GM21423 (cell line): Measurements from ENCODE around the gene CAPN10.
"Not testable (repeated sequence)": the region's sequence is repeated elsewhere in the genome, so short reads cannot be mapped to it uniquely, and the experiment has no call there.

Experiments
- ATAC-seq: cut with Tn5 transposase; IDR thresholded peaks from one replicate; pipeline ENCODE4 v1.9.1; 2021; ENCODE audit warnings: mild to moderate bottlenecking, moderate library complexity; ENCODE audit not compliant: unreplicated experiment

The CAPN10 gene

GRCh38 chr2:240586198-240586918 lies at the start of gene CAPN10:
TSS of gene CAPN10 (plus strand) at chr2:240586734. CDS start at chr2:240586912, 178 bp downstream.
- peak; percentile 61 for ATAC-seq

DNA sequence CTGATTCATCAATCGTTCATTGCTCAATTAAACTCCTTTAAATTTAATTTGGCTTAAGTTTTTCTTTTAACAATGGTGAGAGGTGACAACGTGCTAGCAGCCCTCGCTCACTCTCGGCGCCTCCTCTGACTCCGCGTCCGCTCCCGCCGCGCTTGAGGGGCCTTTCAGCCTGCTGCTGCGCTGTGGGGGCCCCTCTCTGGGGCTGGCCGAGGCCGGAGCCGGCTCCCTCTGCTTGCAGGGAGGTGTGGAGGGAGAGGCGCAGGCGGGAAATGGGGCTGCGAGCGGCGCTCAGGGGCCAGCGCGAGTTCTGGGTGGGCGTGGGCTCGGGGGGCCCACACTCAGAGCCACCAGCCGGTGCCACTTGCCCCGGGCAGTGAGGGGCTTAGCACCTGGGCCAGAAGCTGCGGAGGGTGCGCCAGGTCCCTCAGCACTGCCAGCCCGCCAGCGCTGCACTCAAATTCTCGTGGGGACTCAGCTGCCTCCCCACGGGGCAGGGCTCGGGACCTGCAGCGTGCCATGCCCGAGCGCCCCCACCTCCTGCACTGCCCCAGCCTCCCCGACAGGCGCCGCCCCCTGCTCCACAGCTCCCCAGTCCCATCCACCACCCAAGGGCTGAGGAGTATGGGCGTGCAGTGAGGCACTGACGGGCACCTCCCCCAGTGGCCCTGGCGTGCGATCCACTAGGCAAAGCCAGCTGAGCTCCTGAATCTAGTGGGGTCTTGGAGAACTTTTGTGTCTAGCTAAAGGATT lies 48.3 kb upstream of the CAPN10 start:
- no peak for ATAC-seq

- ATAC-seq, result not testable (repeated sequence)
Measured at GRCh38 chr2:240539101-240539500, 47.4 kb upstream of the CAPN10 start.

- no peak for ATAC-seq
Measured at GRCh38 chr2:240539906-240540305, 46.6 kb upstream of the CAPN10 start.

DNA sequence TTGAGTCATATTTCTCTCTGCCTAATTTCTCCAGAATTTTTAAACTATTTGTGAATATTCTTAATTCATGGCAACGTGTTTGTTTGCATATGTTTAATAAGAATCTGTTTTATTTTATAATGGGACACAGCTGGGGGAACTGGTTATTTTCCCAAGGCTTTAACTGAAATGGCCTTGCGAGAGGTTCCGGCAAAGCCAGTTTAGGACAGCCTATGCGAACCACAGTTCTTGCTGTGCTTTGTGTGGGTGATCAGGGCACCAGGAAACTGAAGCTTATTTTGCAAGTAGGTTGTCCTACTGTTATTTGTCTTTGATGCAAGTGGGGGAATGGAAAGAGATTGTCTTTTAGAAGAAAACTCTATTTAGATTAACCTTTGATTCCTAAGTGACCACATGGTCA lies 35.2 kb upstream of the CAPN10 start:
- no peak for ATAC-seq

- ATAC-seq, result no peak
Measured at GRCh38 chr2:240551811-240552210, 34.7 kb upstream of the CAPN10 start.

- ATAC-seq, result no peak
Measured at GRCh38 chr2:240553956-240554480, 32.5 kb upstream of the CAPN10 start.

DNA sequence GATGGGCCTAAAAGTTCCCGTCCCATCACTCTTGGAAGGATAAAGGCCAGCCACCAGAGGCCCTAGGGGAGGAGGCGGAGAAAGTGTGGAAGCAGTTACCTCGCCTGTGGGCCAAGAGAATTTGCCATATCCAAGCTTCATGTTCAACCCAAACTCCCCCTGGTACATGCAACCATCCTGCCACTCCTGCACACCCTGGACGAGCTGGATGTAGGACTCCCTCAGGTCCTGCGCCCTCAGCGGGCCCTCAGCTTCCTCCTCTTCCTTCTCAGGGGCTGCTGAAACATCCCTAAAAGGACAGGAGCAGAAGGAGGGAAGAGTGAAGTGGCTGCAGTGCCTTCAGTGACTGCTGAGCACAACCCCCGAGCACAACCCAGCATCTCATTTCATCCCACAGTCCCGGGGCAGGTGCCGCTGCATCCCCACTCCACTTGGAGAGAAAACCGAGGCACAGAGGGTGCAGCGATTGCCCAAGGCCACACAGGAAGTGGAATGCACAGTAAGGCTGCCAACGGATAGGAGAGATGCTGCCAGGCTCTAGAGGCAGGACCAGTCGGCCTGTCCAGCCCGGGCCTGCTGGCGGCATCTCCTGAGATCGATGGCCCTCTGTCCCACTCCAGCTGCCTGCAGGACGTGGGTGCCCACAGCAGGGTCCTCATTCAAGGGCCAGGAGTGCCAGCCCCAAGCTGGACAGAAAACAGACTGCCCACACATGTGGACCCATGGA lies 31.6 kb upstream of the CAPN10 start:
- ATAC-seq, result no peak

DNA sequence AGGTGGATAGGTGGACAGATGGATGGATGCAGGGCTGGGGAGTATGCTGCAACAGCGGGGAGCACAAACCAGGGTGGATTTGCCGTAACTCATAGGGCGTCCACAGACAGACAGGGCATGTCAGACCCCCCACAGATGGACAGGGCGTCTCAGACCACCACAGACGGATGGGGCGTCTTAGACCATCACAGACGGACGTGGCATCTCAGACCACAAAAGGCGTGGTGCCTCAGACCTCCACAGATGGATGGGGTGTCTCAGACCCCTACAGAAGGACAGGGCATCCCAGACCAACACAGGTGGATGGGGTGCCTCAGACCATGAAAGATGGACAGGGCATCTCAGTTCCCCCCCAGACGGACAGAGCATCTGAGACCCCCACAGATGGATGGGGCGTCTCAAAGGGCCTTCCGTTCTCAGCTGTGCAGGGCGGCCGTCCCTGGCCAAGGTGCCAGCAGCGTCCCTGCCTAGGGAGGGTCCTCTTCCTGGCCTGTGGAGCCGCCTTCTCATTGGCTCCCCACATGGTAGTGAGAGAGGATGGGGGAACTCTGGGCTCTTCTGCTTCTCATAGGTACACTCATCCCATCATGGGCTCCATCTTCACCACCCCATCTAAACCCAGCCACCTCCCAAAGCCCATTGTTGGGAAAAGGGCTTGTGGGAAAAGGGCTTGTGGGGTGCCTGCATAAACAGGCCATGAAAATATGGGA lies 30.8 kb upstream of the CAPN10 start:
- ATAC-seq, result no peak

- ATAC-seq, result no peak
Measured at GRCh38 chr2:240556553-240557100, 29.9 kb upstream of the CAPN10 start.

DNA sequence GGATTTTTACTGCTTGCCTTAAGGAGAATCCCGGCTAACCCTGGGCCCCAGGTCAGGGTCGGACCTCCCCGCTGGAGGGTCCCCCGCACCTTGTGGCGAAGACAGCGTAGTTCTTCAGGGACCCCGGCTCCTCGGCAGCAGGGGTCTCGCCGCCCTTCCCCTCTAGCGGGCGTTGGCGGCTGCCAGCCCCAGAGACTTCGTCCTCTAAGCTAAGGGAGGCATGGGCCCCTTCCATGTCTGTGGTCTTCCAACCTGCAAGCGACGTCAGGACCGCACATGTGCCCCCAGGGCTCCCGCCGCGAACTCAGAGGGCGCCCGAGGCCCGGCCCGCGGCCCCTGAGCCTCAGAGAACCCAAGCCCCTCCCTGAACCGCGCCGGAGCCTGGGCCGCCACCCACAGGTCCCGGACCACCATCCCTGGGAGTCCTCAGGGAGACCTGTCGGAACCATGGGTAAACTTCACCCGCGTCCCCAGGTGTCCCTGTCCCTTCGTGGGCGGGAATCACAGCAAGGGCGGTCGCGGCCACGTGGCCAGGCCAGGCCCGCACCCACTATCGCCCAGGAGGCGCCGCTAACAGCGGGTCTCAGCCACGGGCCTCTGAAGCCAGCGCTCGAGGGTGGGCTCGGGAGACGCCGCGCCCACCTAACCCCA lies 29.3 kb upstream of the CAPN10 start:
- no peak for ATAC-seq

DNA sequence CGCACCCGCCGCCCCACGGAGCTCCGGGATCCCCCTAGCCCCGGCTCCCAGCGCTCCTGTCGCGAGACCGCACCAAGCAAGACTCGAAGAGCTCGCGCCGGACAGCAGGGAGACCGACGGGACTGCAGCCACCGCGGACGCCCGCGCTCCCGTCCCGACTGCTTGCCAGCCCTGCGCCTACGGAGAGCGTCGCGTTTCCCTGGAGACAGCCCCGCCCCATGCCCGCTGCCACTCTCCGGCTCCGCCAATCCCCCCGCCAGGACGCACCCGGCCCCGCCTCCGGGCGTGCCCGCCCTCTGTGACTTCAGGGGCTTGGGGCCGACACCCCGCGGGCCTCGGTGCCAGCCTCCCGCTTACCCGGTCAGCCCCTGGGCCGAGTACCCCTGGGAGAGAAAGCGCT lies 28.7 kb upstream of the CAPN10 start, which contains the start of gene ANKMY1:
Gene ANKMY1, minus strand, starts transcription at position 181 of the 400 bp plus-strand sequence. CDS start 653 bp downstream, outside the sequence.
- no peak for ATAC-seq

DNA sequence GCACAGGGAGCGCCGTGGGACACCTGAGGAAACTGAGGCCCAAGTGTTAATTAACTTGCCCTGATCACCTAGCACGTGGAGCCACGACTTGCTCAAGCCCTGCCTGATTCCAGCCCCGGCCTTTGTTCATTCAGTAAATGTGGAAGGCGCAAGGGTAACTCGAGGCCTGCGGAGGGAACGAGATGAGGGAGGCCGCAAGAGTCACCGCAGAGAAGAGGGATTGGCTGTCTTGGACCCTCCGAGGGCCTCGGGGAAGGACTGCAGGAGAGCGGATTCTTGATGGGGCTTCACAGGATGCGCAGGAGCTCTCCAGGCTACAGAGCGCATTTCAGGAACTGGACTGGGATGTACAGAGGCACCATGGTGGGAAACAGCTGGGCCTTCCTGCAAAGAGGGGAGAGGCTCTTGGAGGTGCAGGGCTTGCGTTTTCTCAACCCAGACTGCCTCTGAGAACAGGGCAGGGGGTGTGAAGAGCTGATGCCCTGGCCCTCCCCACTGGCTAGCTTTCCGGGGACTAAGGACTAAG lies 28.2 kb upstream of the CAPN10 start:
- no peak for ATAC-seq

- ATAC-seq, result no peak
Measured at GRCh38 chr2:240559286-240559685, 27.2 kb upstream of the CAPN10 start.

DNA sequence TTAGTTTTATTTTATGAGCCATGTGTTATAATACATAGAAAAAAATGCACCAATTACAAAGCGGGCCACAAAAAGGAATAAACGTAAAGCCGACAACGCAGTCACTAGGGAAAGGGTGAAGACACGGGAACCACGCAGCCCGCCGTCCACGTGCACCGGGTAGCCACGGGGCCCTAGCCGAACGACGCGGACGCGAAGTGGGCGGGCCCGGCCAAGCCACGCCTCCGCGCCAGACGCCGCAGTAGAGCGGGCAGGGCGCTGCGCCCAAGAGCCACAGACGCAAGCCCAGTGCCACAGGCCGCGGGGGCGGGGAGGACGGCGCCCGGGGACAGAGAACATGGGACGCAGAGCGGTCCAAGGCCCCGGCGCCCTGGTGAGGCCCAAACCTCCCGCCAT lies 26.5 kb upstream of the CAPN10 start, which contains the start of gene DUSP28:
Gene DUSP28, plus strand, starts transcription at position 274 of the 396 bp plus-strand sequence. CDS start 328 bp downstream, outside the sequence.
- ATAC-seq, result peak; percentile 56

GRCh38 chr2:240560480-240561324 lies 25.8 kb upstream of the CAPN10 start:
- ATAC-seq, result peak; percentile 55

DNA sequence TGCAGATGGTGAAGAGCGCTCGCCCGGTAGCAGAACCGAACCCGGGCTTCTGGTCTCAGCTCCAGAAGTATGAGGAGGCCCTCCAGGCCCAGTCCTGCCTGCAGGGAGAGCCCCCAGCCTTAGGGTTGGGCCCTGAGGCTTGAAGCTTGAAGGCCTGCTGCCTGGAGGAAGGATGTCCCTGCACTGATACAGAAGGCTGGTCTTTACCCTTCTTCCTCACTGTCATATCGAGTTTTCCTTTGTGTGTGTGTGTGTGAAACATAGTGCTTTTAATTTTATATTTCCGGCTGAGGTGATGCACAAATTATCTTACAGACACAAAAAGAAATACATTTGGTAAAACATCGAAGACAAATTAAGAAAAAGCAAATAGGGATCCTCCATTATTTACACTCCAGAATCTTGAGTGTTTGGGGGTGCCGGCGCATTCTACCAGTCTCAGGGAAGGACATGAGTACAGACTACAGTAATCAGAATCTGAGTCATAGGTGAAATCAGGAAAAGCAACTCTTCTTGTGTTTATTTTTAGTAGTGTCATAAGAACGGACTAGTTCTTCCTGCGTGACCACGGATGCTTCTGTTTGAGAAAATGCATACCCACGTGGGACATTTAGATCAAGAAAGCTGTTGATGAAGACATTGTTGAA lies 25.1 kb upstream of the CAPN10 start:
- ATAC-seq, result peak; percentile 7

DNA sequence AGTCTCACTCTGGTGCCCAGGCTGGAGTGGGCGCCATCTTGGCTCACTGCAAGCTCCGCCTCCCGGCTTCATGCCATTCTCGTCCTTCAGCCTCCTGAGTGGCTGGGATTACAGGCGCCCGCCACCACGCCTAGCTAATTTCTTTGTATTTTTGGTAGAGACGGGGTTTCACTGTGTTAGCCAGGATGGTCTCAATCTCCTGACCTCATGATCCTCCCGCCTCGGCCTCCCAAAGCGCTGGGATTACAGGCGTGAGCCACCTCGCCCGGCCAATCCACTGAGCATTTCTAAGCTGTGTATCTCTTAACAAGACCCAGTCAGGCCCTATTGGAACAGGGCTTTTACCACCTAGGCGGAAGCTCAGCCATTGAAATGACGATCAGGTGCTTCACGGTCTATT lies 23.3 kb upstream of the CAPN10 start:
- ATAC-seq, result not testable (repeated sequence)
